CD14-positive monocyte (primary cell): ENCODE measurements around the gene SH3YL1. TPM values are rescaled to one million over a fixed set of nuclear protein-coding genes. Genes with fewer than 3 reads are reported as not detected.

Experiments
- DNase-seq, 3 donors: peaks; one replicate each; pipeline ENCODE4 v3.0.0-alpha.2; 2011 to 2022
- H2AFZ ChIP-seq: 2 replicates; pipeline ENCODE4 v1.6.0; 2012; ENCODE audit warnings: mild to moderate bottlenecking, low read depth, low read length, inconsistent platforms; ENCODE audit not compliant: insufficient read depth, poor library complexity, severe bottlenecking
- H3K27ac ChIP-seq, 2 donors: 1 replicate in 1 of 2; 2 replicates in 1 of 2; pipeline ENCODE4 v1.5.1; 2012 to 2013; ENCODE audit warnings: low read length in 2 of 2, control low read depth in 1 of 2, inconsistent platforms in 1 of 2, low read depth in 1 of 2, mild to moderate bottlenecking in 1 of 2
- H3K27me3 ChIP-seq, 2 donors: one replicate each; pipeline versions ENCODE4 v1.6.0 to v1.6.1; 2011 to 2013; ENCODE audit warnings: low read length in 2 of 2; ENCODE audit not compliant: control insufficient read depth in 2 of 2, insufficient read depth in 2 of 2
- H3K36me3 ChIP-seq, 2 donors: replicated peaks in 1 of 2; 1 replicate in 1 of 2; 2 replicates in 1 of 2; pipeline versions ENCODE4 v1.5.1 to v1.6.1; 2012 to 2013; ENCODE audit warnings: low read length in 2 of 2, control low read depth in 1 of 2, inconsistent platforms in 1 of 2, mild to moderate bottlenecking in 1 of 2; ENCODE audit not compliant: insufficient read depth in 2 of 2, control insufficient read depth in 1 of 2
- H3K4me1 ChIP-seq, 2 donors: 1 replicate in 1 of 2; 2 replicates in 1 of 2; pipeline versions ENCODE4 v1.5.1 to v1.6.1; 2012 to 2013; ENCODE audit warnings: low read length in 2 of 2, control low read depth in 1 of 2, inconsistent platforms in 1 of 2, mild to moderate bottlenecking in 1 of 2, moderate library complexity in 1 of 2; ENCODE audit not compliant: insufficient read depth in 2 of 2, control insufficient read depth in 1 of 2
- H3K4me2 ChIP-seq: replicated peaks from 2 replicates; pipeline ENCODE3; 2012; ENCODE audit warnings: low read length, moderate library complexity, mild to moderate bottlenecking; ENCODE audit not compliant: poor library complexity, severe bottlenecking; ENCODE audit errors: extremely low read depth
- H3K4me3 ChIP-seq, 3 experiments: fragments of 200-600 bp in 1 of 3; sonication (generic) in 1 of 3; replicated peaks in 1 of 3; 1 replicate in 2 of 3; 2 replicates in 1 of 3; pipeline ENCODE4 v1.5.1; 2011 to 2013; ENCODE audit warnings: low read length in 3 of 3, mild to moderate bottlenecking in 3 of 3, control low read depth in 2 of 3, low read depth in 2 of 3, inconsistent platforms in 1 of 3, moderate library complexity in 1 of 3
- H3K79me2 ChIP-seq: 2 replicates; pipeline ENCODE4 v1.6.0; 2012; ENCODE audit warnings: mild to moderate bottlenecking, control low read depth, inconsistent platforms, low read length, moderate library complexity; ENCODE audit not compliant: insufficient read depth
- H3K9ac ChIP-seq: 2 replicates; pipeline ENCODE4 v1.6.0; 2017; ENCODE audit warnings: low read length, mild to moderate bottlenecking; ENCODE audit not compliant: insufficient read depth, poor library complexity, severe bottlenecking
- H3K9me3 ChIP-seq, 2 donors: replicated peaks in 1 of 2; 1 replicate in 1 of 2; 2 replicates in 1 of 2; pipeline versions ENCODE4 v1.5.1 to v1.6.1; 2012 to 2013; ENCODE audit warnings: low read length in 2 of 2, control low read depth in 1 of 2; ENCODE audit not compliant: control insufficient read depth in 1 of 2, insufficient read depth in 1 of 2
- H4K20me1 ChIP-seq: 2 replicates; pipeline ENCODE4 v1.6.0; 2012; ENCODE audit warnings: mild to moderate bottlenecking, low read length, control low read depth, moderate library complexity; ENCODE audit not compliant: insufficient read depth
- H3K27ac Mint-ChIP-seq, 7 donors: one replicate each; pipeline ENCODE4 v1.8.0; 2020; ENCODE audit warnings: mild to moderate bottlenecking in 7 of 7, mixed read lengths in 7 of 7, moderate library complexity in 6 of 7, inconsistent platforms in 2 of 7
- H3K27me3 Mint-ChIP-seq, 3 donors: one replicate each; pipeline ENCODE4 v1.8.0; 2021 to 2022; ENCODE audit warnings: low read depth in 3 of 3, mild to moderate bottlenecking in 3 of 3, mixed read lengths in 3 of 3, moderate library complexity in 3 of 3, inconsistent platforms in 1 of 3
- H3K36me3 Mint-ChIP-seq, 2 donors: one replicate each; pipeline ENCODE4 v1.8.0; 2020; ENCODE audit warnings: mixed read lengths in 2 of 2, inconsistent platforms in 1 of 2, mild to moderate bottlenecking in 1 of 2
- H3K4me1 Mint-ChIP-seq: one replicate; pipeline ENCODE4 v1.8.0; 2020; ENCODE audit warnings: mild to moderate bottlenecking, mixed read lengths
- H3K4me3 Mint-ChIP-seq, 2 donors: one replicate each; pipeline ENCODE4 v1.8.0; 2020; ENCODE audit warnings: mild to moderate bottlenecking in 2 of 2, mixed read lengths in 2 of 2, moderate library complexity in 1 of 2
- H3K9me3 Mint-ChIP-seq, 7 donors: one replicate each; pipeline ENCODE4 v1.8.0; 2020 to 2022; ENCODE audit warnings: mixed read lengths in 7 of 7, mild to moderate bottlenecking in 6 of 7, moderate library complexity in 6 of 7, inconsistent platforms in 2 of 7
- WGBS: methylation state at CpG from one replicate; pipeline ENCODE4 v1.1.5; 2013; ENCODE audit warnings: missing lambda C conversion rate; ENCODE audit not compliant: insufficient coverage; 5-methylcytosine and 5-hydroxymethylcytosine counted together
- intact Hi-C, 2 donors: fragments of 100-400 bp; cut with micrococcal nuclease; formaldehyde crosslinking; loops; one replicate each; pipeline versions ENCODE4 v1.15.0 to v1.15.1; 2023
- polyA plus RNA-seq, 3 donors: library from polyadenylated mRNA; depleted of rRNA in 1 of 3; unstranded in 2 of 3; stranded (reverse) in 1 of 3; fragments of 300-500 nt in 2 of 3; fragments of >200 nt in 1 of 3; fragmentation: Illumina TruSeq in 2 of 3; gene quantifications; 1 replicate in 2 of 3; 2 replicates in 1 of 3; pipeline ENCODE4 v1.2.3, GENCODE V29; 2012 to 2021
- TF ChIP-seq, protein P1 (sequence below): fragments of 200-600 bp; IDR thresholded peaks from one replicate; pipeline ENCODE4 v1.8.0; 2022; ENCODE audit warnings: antibody characterized with exemption, mild to moderate bottlenecking

SH3YL1 gene
- polyA plus RNA-seq, 3 donors, result 2.4 to 11.7 (median 4.0) TPM

DNA sequence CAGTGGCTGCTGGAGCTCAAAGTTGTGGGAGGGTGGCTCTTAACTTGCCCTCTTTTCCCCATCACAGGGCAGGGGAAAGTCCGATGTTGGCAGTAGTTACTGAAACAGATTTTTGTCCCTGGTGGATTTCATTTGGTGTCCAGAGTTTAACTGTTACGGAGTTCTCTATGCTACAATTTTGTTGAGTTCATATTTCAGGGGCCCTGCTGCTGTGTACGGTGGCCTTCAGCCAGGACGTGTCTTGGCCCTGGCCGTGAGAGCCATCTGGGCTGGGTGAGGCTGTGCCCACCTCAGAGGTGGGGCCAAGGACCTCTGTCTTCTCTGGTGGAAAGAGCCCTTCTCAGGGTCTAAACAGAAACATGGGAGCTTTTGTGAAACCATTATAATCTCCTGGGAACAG lies 67.4 kb downstream of the SH3YL1 start:
- Mint-ChIP-seq H3K4me1 (no peaks in the 10 kb centered on the region), H3K9me3 (peaks cover 0 to 16% (median 3%) of the 10 kb centered on the region in 7 donors), H3K4me3 (no peak overlapping the region), H3K27ac (no peak overlapping the region), H3K27me3 (peaks cover 0 to 2% (median 2%) of the 10 kb centered on the region in 3 donors), H3K36me3 (no peaks in the 10 kb centered on the region)
- WGBS, result 94% methylated on average over 4 of the region's 5 CpGs
- Histone ChIP-seq H3K4me1 (no peaks in the 10 kb centered on the region), H3K4me3 (no peak overlapping the region), H3K79me2 (no peaks in the 10 kb centered on the region), H3K4me2 (no peak overlapping the region), H3K9ac (no peak overlapping the region), H4K20me1 (no peaks in the 10 kb centered on the region), H3K36me3 (no peaks in the 10 kb centered on the region), H3K27me3 (no peaks in the 10 kb centered on the region), H2AFZ (no peak overlapping the region), H3K9me3 (peaks cover 6 to 37% of the 10 kb centered on the region in 2 donors), H3K27ac (no peak overlapping the region)
- TF ChIP-seq, protein P1, sequence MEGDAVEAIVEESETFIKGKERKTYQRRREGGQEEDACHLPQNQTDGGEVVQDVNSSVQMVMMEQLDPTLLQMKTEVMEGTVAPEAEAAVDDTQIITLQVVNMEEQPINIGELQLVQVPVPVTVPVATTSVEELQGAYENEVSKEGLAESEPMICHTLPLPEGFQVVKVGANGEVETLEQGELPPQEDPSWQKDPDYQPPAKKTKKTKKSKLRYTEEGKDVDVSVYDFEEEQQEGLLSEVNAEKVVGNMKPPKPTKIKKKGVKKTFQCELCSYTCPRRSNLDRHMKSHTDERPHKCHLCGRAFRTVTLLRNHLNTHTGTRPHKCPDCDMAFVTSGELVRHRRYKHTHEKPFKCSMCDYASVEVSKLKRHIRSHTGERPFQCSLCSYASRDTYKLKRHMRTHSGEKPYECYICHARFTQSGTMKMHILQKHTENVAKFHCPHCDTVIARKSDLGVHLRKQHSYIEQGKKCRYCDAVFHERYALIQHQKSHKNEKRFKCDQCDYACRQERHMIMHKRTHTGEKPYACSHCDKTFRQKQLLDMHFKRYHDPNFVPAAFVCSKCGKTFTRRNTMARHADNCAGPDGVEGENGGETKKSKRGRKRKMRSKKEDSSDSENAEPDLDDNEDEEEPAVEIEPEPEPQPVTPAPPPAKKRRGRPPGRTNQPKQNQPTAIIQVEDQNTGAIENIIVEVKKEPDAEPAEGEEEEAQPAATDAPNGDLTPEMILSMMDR, result no peak
- DNase-seq, result no peak
- intact Hi-C loops, result no loop called here

DNA sequence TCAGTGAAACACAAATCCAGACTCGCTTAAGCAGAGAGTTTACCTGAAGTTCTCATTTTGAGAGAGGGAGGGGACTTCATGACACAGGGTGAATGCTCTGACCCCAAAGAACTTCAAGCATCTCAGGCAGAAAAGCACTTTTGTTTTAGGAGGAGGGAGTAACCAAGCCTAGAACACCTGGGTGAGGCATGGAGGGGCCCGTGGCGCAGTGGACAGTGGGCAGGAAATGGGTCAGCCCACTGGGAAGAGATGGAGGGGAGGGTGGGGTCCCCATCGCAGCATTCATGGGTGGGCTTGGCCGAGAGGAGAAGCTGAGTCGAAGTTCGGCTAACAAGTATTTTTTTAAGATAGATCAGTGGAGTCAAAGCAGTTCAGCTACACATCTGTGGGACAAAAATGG lies 67.9 kb downstream of the SH3YL1 start:
- intact Hi-C loops, result no loop called here
- H3K4me3 ChIP-seq, result no peak overlapping the region
- no peaks in the 10 kb centered on the region for H3K4me1 ChIP-seq
- TF ChIP-seq, protein P1, result no peak
- no peak overlapping the region for H3K4me2 ChIP-seq
- no peak for DNase-seq
- H3K9me3 ChIP-seq, result peaks cover 6 to 42% of the 10 kb centered on the region in 2 donors
- no peak overlapping the region for H3K27ac ChIP-seq
- WGBS, result 93% methylated on average over 3 of the region's 7 CpGs
- H4K20me1 ChIP-seq, result no peaks in the 10 kb centered on the region
- H3K79me2 ChIP-seq, result no peaks in the 10 kb centered on the region
- peaks cover 0 to 18% (median 4%) of the 10 kb centered on the region in 7 donors for H3K9me3 Mint-ChIP-seq
- no peaks in the 10 kb centered on the region for H3K36me3 Mint-ChIP-seq
- H3K27me3 ChIP-seq, result no peaks in the 10 kb centered on the region
- H3K9ac ChIP-seq, result no peak overlapping the region
- no peaks in the 10 kb centered on the region for H3K4me1 Mint-ChIP-seq
- H3K27me3 Mint-ChIP-seq, result peaks cover 0 to 2% (median 2%) of the 10 kb centered on the region in 3 donors
- no peak overlapping the region for H3K4me3 Mint-ChIP-seq
- H2AFZ ChIP-seq, result no peak overlapping the region
- no peaks in the 10 kb centered on the region for H3K36me3 ChIP-seq
- H3K27ac Mint-ChIP-seq, result no peak overlapping the region
